Right atrium auricular region (tissue), 2 donors: Measurements from ENCODE around the gene CCT5. TPM values are rescaled to one million over a fixed set of nuclear protein-coding genes. Genes with fewer than 3 reads are reported as not detected.
"Not testable (repeated sequence)": the region's sequence is repeated elsewhere in the genome, so short reads cannot be mapped to it uniquely, and the experiment has no call there.

Experiments used
- DNase-seq: peaks from one replicate; pipeline ENCODE4 v3.0.0-alpha.2; 2019; ENCODE audit warnings: low spot score
- H3K27ac ChIP-seq, 2 donors: fragments of 200-600 bp; sonication (generic); 1 replicate in 1 of 2; 2 replicates in 1 of 2; pipeline ENCODE4 v1.5.1; 2016 to 2019
- H3K27me3 ChIP-seq, 2 donors: fragments of 200-600 bp; sonication (generic); one replicate each; pipeline versions ENCODE4 v1.5.1 to v1.6.0; 2017 to 2019
- H3K36me3 ChIP-seq: fragments of 200-600 bp; sonication (generic); one replicate; pipeline ENCODE4 v1.5.1; 2016
- H3K4me1 ChIP-seq, 2 donors: fragments of 200-600 bp; sonication (generic); one replicate each; pipeline versions ENCODE4 v1.5.1 to v1.6.0; 2017 to 2019
- H3K4me3 ChIP-seq, 2 donors: fragments of 200-600 bp; sonication (generic); 1 replicate in 1 of 2; 2 replicates in 1 of 2; pipeline ENCODE4 v1.5.1; 2017 to 2019; ENCODE audit warnings: mild to moderate bottlenecking in 1 of 2, moderate library complexity in 1 of 2
- H3K9me3 ChIP-seq, 2 donors: fragments of 200-600 bp; sonication (generic); one replicate each; pipeline ENCODE4 v1.5.1; 2019
- total RNA-seq, 2 donors: library from RNA; depleted of rRNA; stranded (reverse); fragments of >200 nt; gene quantifications; one replicate each; pipeline ENCODE4 v1.1.0, GENCODE V29; 2016
- TF ChIP-seq, protein P1 (sequence below), 2 donors: fragments of 200-600 bp; sonication (generic); IDR thresholded peaks; one replicate each; pipeline ENCODE4 v1.5.1; 2019; ENCODE audit warnings: antibody characterized with exemption in 2 of 2

Gene CCT5
- total RNA-seq, 2 donors from 2014 or later: 88.4 to 140 TPM

DNA sequence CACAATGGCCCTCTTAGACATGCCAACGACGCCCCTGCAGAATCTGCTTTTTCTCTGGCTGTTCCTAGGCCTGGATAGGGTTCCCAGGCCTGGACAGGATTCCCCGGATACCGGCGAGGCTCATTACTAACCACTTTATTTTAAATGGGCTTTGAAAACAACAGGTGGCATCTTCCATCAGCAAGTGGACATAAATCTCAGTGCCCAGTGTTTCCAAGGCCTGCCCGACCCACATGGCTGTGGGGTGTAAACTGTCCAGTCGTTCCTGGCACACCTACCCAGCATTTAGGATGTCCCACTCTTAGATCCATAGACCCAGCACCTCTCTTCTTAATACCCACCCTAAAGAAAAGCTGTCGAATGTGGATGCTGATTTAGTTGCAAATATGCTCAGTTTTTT is 56.7 kb downstream of the CCT5 start:
- Histone ChIP-seq H3K27ac (peak overlapping the region; percentile 81 to 87), H3K27me3 (no peaks in the 10 kb centered on the region), H3K4me1 (peaks cover 0 to 19% of the 10 kb centered on the region in 2 donors), H3K9me3 (no peaks in the 10 kb centered on the region), H3K4me3 (peak overlapping the region; percentile 67 to 68), H3K36me3 (no peaks in the 10 kb centered on the region)
- TF ChIP-seq, protein P1, sequence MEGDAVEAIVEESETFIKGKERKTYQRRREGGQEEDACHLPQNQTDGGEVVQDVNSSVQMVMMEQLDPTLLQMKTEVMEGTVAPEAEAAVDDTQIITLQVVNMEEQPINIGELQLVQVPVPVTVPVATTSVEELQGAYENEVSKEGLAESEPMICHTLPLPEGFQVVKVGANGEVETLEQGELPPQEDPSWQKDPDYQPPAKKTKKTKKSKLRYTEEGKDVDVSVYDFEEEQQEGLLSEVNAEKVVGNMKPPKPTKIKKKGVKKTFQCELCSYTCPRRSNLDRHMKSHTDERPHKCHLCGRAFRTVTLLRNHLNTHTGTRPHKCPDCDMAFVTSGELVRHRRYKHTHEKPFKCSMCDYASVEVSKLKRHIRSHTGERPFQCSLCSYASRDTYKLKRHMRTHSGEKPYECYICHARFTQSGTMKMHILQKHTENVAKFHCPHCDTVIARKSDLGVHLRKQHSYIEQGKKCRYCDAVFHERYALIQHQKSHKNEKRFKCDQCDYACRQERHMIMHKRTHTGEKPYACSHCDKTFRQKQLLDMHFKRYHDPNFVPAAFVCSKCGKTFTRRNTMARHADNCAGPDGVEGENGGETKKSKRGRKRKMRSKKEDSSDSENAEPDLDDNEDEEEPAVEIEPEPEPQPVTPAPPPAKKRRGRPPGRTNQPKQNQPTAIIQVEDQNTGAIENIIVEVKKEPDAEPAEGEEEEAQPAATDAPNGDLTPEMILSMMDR (IDR thresholded peaks at IDR 0.05): no peak
- DNase-seq: no peak

DNA sequence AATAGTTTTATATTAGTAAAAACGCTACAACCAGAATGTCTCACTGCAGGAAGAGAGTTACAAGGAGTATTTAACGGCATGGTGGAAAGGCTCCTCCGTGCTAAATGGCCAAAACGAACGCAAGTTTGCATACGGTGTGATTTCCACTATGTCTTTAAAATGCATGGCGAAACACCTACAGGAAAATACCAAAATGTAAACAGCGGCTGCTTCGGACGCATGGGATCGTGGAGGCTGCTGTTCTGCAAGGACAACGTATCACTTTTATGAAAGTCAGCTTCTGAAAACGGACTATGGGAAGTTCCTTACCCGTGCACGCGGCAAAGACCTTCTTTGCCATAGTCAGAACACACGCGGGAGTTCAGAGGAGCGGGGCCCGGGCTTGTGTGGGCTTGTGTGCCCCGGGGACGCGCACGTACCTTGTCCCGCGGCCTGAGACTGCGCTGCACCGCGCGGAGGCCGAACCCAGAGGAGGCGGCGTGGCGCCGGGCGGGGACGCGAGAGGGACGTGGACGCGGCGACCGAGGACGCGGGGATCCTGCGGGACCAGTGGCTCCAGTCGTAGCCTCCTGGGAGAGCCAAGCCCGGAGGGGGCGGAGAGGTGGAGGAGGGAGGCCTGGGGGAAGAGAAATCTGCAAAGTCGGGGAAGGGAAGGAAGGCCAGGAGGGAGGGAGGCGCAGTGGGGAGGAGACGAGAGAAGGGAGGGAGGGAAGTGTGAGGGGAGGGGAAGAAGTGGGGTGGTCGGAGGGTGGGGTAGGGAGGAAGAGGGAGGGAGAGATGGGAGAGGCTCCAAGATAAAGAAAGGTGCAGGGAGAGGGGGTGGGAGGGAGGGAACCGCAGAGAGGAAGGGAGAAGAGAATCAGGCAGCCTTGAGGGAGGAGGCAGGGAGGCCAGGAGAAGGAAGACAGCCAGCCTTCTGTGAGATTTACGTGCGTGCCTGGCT is 57.4 kb downstream of the CCT5 start, which contains the start of gene CMBL:
TSS of gene CMBL (minus strand) at position 697 of the 943 bp plus-strand sequence. CDS start 17,140 bp downstream, outside the sequence.
- H3K27ac ChIP-seq: peak within 1 kb of the TSS; percentile 81 to 87
- H3K36me3 ChIP-seq: no peaks in the 10 kb centered on the region
- H3K4me1 ChIP-seq: peaks cover 0 to 19% of the 10 kb centered on the region in 2 donors
- TF ChIP-seq, protein P1 (IDR thresholded peaks at IDR 0.05): no peak
- DNase-seq: no peak
- no peaks in the 10 kb centered on the region for H3K9me3 ChIP-seq
- H3K27me3 ChIP-seq: no peaks in the 10 kb centered on the region
- peak within 1 kb of the TSS; percentile 67 to 68 for H3K4me3 ChIP-seq

DNA sequence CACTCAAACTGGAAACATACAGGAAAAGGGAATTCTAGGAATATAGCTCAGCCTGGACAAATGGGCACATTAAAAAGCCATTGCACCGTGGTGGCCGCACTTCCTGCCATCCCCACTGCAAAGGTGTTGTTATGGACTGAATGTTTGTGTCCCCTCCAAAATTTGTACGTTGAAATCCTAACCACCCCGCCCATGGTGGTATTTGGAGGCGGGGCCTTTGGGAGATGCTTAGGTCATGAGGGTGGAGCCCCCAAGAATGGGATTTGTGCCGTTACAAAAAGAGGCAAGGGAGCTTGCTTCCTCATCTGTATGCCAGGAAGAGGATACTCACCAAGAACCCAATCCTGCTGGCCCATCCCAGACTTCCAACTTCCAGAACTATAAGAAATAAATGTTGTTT is 58.8 kb downstream of the CCT5 start:
- H3K4me3 ChIP-seq: no peak overlapping the region
- H3K27me3 ChIP-seq: no peaks in the 10 kb centered on the region
- H3K27ac ChIP-seq: no peak overlapping the region
- H3K36me3 ChIP-seq: no peaks in the 10 kb centered on the region
- H3K9me3 ChIP-seq: no peaks in the 10 kb centered on the region
- H3K4me1 ChIP-seq: peaks cover 0 to 14% of the 10 kb centered on the region in 2 donors
- DNase-seq: no peak
- TF ChIP-seq, protein P1 (IDR thresholded peaks at IDR 0.05): no peak

DNA sequence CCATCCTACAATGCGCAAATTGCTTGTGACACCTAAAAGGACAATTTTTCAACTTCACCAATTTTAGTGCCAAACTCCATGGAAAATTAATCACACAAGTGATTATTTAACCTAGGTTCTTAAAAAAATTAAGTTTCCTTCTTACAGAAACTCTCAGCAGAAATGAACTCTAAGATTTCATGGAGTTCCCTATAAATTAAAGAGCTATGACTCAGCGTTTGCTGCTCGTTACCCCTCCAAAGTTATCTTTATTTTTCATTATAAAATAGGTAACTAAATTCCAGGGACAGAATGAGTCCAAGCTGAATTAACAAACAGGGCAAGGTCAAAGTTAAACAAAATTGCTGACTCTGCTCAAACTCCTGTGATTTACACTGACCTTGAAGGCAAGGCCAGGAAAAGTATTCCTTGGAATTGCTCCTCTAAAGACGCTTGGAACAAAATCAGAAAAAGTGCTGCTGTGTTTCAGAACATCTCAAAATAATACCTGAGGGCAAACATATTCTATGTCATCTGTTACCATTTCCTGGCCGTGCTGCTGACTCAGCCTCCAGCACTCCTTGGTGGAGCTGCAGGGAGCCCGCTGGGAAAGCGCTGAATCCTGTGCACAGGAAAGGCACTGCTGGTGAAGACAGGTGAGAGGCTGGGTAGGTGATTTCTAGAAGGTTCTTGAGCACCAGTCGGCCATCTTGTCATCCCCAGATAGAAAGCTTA is 60.1 kb downstream of the CCT5 start:
- Histone ChIP-seq H3K9me3 (no peaks in the 10 kb centered on the region), H3K36me3 (no peaks in the 10 kb centered on the region), H3K4me3 (no peak overlapping the region), H3K4me1 (peaks cover 0 to 14% of the 10 kb centered on the region in 2 donors), H3K27me3 (no peaks in the 10 kb centered on the region), H3K27ac (no peak overlapping the region)
- TF ChIP-seq, protein P1 (IDR thresholded peaks at IDR 0.05): no peak
- no peak for DNase-seq

DNA sequence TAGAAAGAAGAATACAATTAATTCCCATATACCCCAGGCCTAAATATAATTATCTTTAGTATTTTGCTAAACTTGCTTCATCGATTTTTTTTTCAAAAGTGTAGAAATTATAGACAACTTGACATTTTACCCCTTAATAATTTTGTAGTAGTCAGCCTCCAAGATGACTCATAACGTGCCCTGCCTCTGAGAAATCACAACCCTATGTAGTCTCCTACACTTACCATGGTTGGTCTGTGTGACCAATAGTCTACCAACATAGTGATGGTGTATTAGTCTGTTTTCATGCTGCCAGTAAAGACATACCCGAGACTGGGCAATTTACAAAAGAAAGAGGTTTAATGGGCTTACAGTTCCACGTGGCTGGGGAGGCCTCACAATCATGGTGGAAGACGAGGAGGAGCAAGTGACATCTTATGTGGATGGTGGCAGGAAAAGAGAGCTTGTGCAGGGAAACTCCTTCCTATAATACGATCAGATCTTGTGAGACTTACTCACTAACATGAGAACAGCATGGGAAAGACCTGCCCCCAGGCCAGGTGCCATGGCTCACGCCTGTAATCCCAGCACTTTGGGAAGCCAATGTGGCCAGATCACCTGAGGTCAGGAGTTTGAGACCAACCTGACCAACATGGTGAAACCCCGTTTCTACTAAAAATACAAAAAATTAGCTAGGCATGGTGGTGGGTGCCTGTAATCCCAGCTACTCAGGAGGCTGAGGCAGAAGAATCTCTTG is 60.9 kb downstream of the CCT5 start:
- H3K36me3 ChIP-seq, H3K9me3 ChIP-seq, H3K27ac ChIP-seq, DNase-seq, H3K27me3 ChIP-seq, H3K4me3 ChIP-seq: not testable (repeated sequence)
- peaks cover 0 to 13% of the 10 kb centered on the region in 2 donors for H3K4me1 ChIP-seq
